Liver (tissue), 9 donors: Measurements from ENCODE around the gene MEFV. TPM values are rescaled to one million over a fixed set of nuclear protein-coding genes. Genes with fewer than 3 reads are reported as not detected.

Experiments
- DNase-seq: peaks from one replicate; pipeline ENCODE4 v3.0.0-alpha.2; 2017; ENCODE audit warnings: low spot score
- H3K27ac ChIP-seq, 2 donors: one replicate each; pipeline ENCODE4 v1.7.0; 2013; ENCODE audit warnings: inconsistent platforms in 2 of 2, low read length in 2 of 2, control low read depth in 1 of 2, low read depth in 1 of 2, mild to moderate bottlenecking in 1 of 2
- H3K27me3 ChIP-seq, 4 donors: one replicate each; pipeline versions ENCODE4 v1.6.1 to v1.7.0; 2013; ENCODE audit warnings: low read length in 3 of 4, inconsistent platforms in 1 of 4, mild to moderate bottlenecking in 1 of 4, moderate library complexity in 1 of 4; ENCODE audit not compliant: control insufficient read depth in 4 of 4, insufficient read depth in 4 of 4
- H3K36me3 ChIP-seq, 4 donors: one replicate each; pipeline versions ENCODE4 v1.6.1 to v1.7.0; 2013; ENCODE audit warnings: low read length in 3 of 4, mild to moderate bottlenecking in 3 of 4, low read depth in 1 of 4, moderate library complexity in 1 of 4; ENCODE audit not compliant: control insufficient read depth in 4 of 4, insufficient read depth in 3 of 4
- H3K4me1 ChIP-seq, 4 donors: one replicate each; pipeline versions ENCODE4 v1.6.1 to v1.7.0; 2013; ENCODE audit warnings: low read length in 3 of 4, mild to moderate bottlenecking in 3 of 4, moderate library complexity in 1 of 4; ENCODE audit not compliant: control insufficient read depth in 4 of 4, insufficient read depth in 4 of 4
- H3K4me3 ChIP-seq, 3 donors: one replicate each; pipeline versions ENCODE4 v1.6.1 to v1.7.0; 2013; ENCODE audit warnings: low read length in 3 of 3, control low read depth in 1 of 3, low read depth in 1 of 3, mild to moderate bottlenecking in 1 of 3
- H3K9ac ChIP-seq, 2 donors: one replicate each; pipeline ENCODE4 v1.7.0; 2013; ENCODE audit warnings: low read length in 2 of 2, mild to moderate bottlenecking in 2 of 2, moderate library complexity in 2 of 2, control low read depth in 1 of 2, low read depth in 1 of 2
- H3K9me3 ChIP-seq, 4 donors: one replicate each; pipeline versions ENCODE4 v1.6.1 to v1.7.0; 2013; ENCODE audit warnings: low read length in 3 of 4; ENCODE audit not compliant: control insufficient read depth in 4 of 4
- ATF3 ChIP-seq: IDR thresholded peaks from 2 replicates; pipeline ENCODE4 v1.6.1; 2016; ENCODE audit warnings: antibody characterized with exemption
- CTCF ChIP-seq: fragments of 150-350 bp; IDR thresholded peaks from 2 replicates; pipeline ENCODE4 v1.5.1; 2017; ENCODE audit warnings: improper control_type of control experiment, low read depth, low read length; ENCODE audit not compliant: missing input control
- EGR1 ChIP-seq, 2 donors: IDR thresholded peaks; 2 replicates each; pipeline ENCODE4 v1.6.1; 2016 to 2018; ENCODE audit warnings: antibody characterized with exemption in 2 of 2, low read depth in 2 of 2
- FOXA1 ChIP-seq: IDR thresholded peaks from 2 replicates; pipeline ENCODE4 v1.6.1; 2016; ENCODE audit warnings: antibody characterized with exemption
- FOXA2 ChIP-seq: IDR thresholded peaks from 2 replicates; pipeline ENCODE4 v1.6.1; 2016; ENCODE audit warnings: antibody characterized with exemption
- GABPA ChIP-seq, 2 donors: IDR thresholded peaks in 1 of 2; conservative IDR thresholded peaks in 1 of 2; 2 replicates each; pipeline ENCODE4 v1.6.1; 2016; ENCODE audit warnings: antibody characterized with exemption in 2 of 2, mild to moderate bottlenecking in 1 of 2, moderate library complexity in 1 of 2
- HNF4A ChIP-seq, 2 donors: conservative IDR thresholded peaks; 2 replicates each; pipeline ENCODE4 v1.6.1; 2016; ENCODE audit warnings: antibody characterized with exemption in 2 of 2, mild to moderate bottlenecking in 2 of 2
- HNF4G ChIP-seq: IDR thresholded peaks from 2 replicates; pipeline ENCODE4 v1.6.1; 2016; ENCODE audit warnings: antibody characterized with exemption
- JUND ChIP-seq, 2 donors: IDR thresholded peaks; 2 replicates each; pipeline ENCODE4 v1.6.1; 2016; ENCODE audit warnings: antibody characterized with exemption in 2 of 2
- MAX ChIP-seq: IDR thresholded peaks from 2 replicates; pipeline ENCODE4 v1.6.1; 2016; ENCODE audit warnings: antibody characterized with exemption
- NR2F2 ChIP-seq: IDR thresholded peaks from 2 replicates; pipeline ENCODE4 v1.6.1; 2016; ENCODE audit warnings: antibody characterized with exemption
- RAD21 ChIP-seq, 2 donors: IDR thresholded peaks; 2 replicates each; pipeline ENCODE4 v1.6.1; 2016; ENCODE audit warnings: antibody characterized with exemption in 2 of 2, mild to moderate bottlenecking in 2 of 2
- REST ChIP-seq: IDR thresholded peaks from 2 replicates; pipeline ENCODE4 v1.6.1; 2016; ENCODE audit warnings: antibody characterized with exemption, mild to moderate bottlenecking
- RXRA ChIP-seq, 2 donors: IDR thresholded peaks; 2 replicates each; pipeline ENCODE4 v1.6.1; 2017 to 2018; ENCODE audit warnings: antibody characterized with exemption in 2 of 2, mild to moderate bottlenecking in 1 of 2
- SP1 ChIP-seq: IDR thresholded peaks from 2 replicates; pipeline ENCODE4 v1.6.1; 2018; ENCODE audit warnings: antibody characterized with exemption, mild to moderate bottlenecking
- TAF1 ChIP-seq: conservative IDR thresholded peaks from 2 replicates; pipeline ENCODE4 v1.6.1; 2016; ENCODE audit warnings: antibody characterized with exemption, mild to moderate bottlenecking
- YY1 ChIP-seq: IDR thresholded peaks from 2 replicates; pipeline ENCODE4 v1.6.1; 2016; ENCODE audit warnings: antibody characterized with exemption, mild to moderate bottlenecking
- ZBTB33 ChIP-seq: IDR thresholded peaks from 2 replicates; pipeline ENCODE4 v1.6.1; 2016; ENCODE audit warnings: antibody characterized with exemption
- WGBS: extraction: QIAGEN DNeasy Blood & Tissue Kit; methylation state at CpG from one replicate; pipeline ENCODE4 v1.1.7; 2013; 5-methylcytosine and 5-hydroxymethylcytosine counted together
- polyA plus RNA-seq, 2 donors: library from polyadenylated mRNA; stranded (reverse) in 1 of 2; unstranded in 1 of 2; fragments of 200-250 nt in 1 of 2; fragments of >200 nt in 1 of 2; fragmentation: Nextera tagmentation in 1 of 2; extraction: Ambion mirVana in 1 of 2; gene quantifications; one replicate each; pipeline versions ENCODE4 v1.2.1 to v1.2.3, GENCODE V29; 2013 to 2015
- total RNA-seq, 2 donors: library from RNA; depleted of rRNA; stranded (reverse); fragments of >200 nt; gene quantifications; one replicate each; pipeline ENCODE4 v1.2.3, GENCODE V29; 2014
- donor health status: healthy.
- donor health status: healthy.
- donor health status: healthy.
- donor health status: healthy.
- donor health status: healthy.

The MEFV gene
- total and polyA plus RNA-seq, 4 donors: 0.33 to 3.3 (median 0.79) TPM

- no peak for TF ChIP-seq ATF3
Observed at GRCh38 chr16:3194792-3195191, 61.6 kb downstream of the MEFV start (continued).

GRCh38 chr16:3193221-3194212 is 62.9 kb downstream of the MEFV start:
- TF ChIP-seq ZBTB33 (no peak), FOXA1 (no peak), SP1 (no peak), EGR1 (IDR thresholded peaks at IDR 0.05; ENCODE audit: low read depth in 2 of 2) (no peak), CTCF (no peak), TAF1 (no peak), RAD21 (IDR thresholded peaks at IDR 0.05) (no peak), FOXA2 (no peak), RXRA (IDR thresholded peaks at IDR 0.05) (no peak), HNF4A (conservative IDR thresholded peaks at IDR 0.05) (no peak), GABPA (IDR thresholded peaks at IDR 0.05 in 1 of 2, conservative IDR thresholded peaks at IDR 0.05 in 1 of 2) (no peak), JUND (IDR thresholded peaks at IDR 0.05) (no peak), HNF4G (no peak), YY1 (no peak), NR2F2 (no peak), MAX (no peak), REST (no peak)
- Histone ChIP-seq H3K27ac (no peak overlapping the region), H3K9ac (no peak overlapping the region), H3K27me3 (peaks cover 0 to 17% (median 9%) of the 10 kb centered on the region in 4 donors), H3K9me3 (peaks cover 0 to 16% (median 1%) of the 10 kb centered on the region in 4 donors), H3K36me3 (no peaks in the 10 kb centered on the region), H3K4me3 (no peak overlapping the region), H3K4me1 (peaks cover 0 to 15% (median 4%) of the 10 kb centered on the region in 4 donors)
- DNase-seq: no peak
- 70% methylated on average over 49 of the region's 49 CpGs for WGBS
